CD4-positive, alpha-beta T cell treated with Interleukin-6 for 4 hours (primary cell): ENCODE measurements around the gene MAP3K10.
"Not testable (repeated sequence)": the region's sequence is repeated elsewhere in the genome, so short reads cannot be mapped to it uniquely, and the experiment has no call there.

Source experiments
- DNase-seq: peaks from one replicate; pipeline ENCODE4 v3.0.0-alpha.2; 2020; ENCODE audit warnings: mixed read lengths

Gene MAP3K10

DNA sequence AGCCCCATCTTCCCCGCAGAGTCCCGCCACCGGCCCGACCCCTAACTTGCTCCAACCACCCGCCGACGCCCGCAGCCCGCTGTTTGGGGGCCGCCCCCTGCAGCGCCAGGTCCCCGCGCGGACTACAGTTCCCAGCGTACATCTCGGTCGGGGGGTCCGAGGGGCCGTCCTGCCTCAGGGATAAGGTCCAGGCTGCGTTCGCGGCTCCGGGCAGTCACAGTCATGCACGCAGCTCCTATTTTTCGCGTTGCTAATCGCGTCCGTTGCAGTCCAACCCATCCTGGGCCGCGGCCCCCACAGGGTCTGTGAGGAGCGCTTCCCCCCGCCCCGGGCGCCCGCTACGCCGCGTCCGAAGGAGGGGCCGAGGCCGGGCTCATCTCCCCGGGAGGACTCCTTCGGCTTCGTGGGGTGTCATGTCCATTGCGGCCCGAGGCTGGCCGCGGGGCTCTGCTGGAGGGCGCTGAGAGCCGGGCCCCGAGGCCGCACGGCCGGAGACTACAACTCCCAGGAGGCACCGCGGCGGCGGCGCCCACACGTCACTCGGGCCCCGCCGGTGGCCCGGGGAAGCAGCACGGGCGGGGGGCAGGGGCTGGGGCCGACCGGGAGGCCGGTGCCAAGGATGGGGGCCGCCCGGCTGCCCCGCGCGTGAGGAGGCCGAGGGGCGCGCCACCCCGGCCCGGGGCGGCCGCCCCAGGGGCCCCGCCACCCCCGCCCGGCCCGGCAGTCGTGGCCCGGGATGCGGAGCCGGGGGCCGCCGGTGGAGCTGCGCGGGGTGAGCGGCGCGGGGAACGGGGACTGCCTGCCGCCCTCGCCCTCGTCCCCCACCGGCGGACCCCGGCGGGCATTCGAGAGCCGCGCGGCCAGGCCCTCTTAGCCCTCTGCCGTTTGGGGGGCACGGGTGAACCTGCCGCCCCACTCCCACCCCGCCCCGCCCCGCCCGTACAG, at the start of gene MAP3K10:
TSS of gene MAP3K10 (plus strand) at position 536 of the 945 bp plus-strand sequence. CDS start 606 bp downstream, outside the sequence.
- DNase-seq: peak; percentile 78

DNA sequence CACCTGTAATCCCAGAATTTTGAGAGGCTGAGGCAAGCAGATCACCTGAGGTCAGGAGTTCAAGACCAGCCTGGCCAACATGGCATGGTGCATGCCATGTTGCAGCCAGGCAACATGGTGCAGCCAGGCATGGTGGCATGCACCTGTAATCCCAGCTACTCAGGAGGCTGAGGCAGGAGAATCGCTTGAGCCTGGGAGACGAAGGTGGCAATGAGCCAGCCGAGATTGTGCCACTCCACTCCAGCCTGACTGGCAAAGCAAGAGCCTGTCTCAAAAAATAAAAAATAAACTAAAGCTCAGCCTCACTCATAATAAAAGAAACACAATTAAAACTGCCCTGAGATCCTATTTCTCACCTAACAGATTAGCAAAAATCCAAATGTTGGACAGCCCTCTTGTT, 49.7 kb upstream of the MAP3K10 start:
- no peak for DNase-seq

DNA sequence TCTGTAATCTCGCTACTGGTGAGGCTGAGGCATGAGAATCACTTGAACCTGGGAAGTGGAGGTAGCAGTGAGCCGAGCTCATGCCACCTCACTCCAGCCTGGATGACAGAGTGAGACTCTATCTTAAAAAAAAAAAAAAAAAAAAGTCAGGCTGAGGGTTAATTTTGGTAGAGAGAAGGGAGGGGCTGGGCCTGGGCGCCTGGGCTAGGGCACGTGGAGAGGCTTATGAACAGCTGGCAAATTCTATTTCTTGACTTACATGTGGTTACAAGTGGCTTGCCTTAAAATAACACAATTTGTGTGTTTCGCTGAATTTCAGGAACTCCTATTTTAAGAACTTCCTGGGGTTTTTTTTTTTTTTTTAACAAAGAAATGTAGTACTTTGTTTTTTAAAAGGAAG, 47.6 kb upstream of the MAP3K10 start:
- DNase-seq: peak; percentile 66

DNA sequence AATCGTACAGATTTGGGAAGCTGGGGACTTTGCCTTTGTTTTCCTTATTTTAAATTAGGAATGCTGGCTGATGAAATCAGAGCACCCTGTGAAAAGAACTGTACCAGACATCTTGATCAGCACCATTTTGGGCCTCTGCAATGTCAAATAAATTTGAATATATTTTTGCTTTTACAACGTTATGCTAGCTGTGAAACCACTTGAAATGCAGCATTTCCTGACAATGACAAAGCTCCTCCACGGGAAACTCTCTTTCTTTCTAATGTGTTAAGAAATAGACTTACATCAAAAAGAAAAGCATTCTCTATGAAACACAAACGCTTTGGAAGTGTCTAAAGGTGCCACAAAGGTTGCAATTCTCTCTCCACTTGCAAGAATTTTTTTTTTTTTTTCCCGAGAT, 47.1 kb upstream of the MAP3K10 start:
- DNase-seq: peak; percentile 28

DNA sequence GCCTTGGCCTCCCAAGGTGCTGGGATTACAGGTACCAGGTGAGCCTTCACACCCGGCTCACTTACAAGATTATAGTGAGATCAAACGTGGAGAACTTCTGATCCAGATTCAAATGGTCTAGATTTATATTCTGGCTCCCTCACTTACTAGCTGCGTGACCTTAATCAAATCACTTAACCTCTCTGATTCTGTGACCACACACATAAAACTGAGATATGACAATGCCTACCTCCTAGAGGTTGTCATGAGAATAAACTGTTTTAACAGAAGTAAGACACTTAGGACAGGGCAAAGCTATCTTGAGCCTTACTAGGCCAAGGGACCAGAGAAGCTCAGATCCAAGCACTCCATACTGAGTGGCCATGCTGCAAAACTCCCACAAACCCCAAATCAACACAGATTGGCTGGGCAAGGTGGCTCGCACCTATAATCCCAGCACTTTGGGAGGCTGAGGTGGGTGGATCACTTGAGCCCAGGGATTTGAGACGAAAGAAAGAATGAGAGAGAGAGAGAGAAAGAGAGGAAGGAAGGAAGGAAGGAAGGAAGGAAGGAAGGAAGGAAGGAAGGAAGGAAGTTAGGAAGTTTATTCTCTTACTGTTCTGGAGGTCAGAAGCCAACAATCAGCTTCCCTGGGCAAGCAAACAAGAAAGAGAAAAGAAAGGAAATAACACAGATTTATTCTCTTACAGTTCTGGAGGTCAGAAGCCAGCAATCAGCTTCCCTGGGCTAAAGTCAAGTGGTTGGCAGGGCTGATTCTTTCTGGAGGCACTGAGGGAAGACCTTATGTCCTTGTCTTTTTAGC, 46.1 kb upstream of the MAP3K10 start:
- DNase-seq: no peak

DNA sequence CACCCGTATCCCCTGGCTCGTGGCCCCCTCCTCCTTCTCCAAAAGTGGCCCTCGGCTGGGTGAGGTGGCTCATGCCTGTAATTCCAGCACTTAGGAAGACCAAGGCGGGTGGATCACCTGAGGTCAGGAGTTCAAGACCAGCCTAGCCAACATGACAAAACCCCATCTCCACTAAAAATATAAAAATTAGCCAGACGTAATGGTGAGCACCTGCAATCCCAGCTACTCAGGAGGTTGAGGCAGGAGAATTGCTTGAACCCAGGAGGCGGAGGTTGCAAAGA, 45.5 kb upstream of the MAP3K10 start:
- not testable (repeated sequence) for DNase-seq

DNA sequence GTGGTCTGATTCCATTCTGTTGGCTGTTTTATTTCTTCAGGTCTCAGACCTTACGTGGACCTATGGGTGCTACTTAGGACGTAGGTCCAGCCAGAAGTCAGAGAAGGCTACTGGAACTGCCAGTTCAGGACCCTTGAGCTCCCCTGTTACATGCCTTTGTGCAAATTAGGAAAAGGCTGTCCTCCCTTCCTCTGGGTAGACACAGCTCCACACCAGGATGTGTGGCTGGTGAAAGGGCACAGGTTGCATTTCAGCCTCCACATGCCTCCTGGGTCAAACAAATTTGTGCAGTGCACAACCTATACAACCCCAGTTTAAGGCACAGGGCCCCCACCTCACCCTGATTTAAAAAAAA, 43.9 kb upstream of the MAP3K10 start:
- no peak for DNase-seq

DNA sequence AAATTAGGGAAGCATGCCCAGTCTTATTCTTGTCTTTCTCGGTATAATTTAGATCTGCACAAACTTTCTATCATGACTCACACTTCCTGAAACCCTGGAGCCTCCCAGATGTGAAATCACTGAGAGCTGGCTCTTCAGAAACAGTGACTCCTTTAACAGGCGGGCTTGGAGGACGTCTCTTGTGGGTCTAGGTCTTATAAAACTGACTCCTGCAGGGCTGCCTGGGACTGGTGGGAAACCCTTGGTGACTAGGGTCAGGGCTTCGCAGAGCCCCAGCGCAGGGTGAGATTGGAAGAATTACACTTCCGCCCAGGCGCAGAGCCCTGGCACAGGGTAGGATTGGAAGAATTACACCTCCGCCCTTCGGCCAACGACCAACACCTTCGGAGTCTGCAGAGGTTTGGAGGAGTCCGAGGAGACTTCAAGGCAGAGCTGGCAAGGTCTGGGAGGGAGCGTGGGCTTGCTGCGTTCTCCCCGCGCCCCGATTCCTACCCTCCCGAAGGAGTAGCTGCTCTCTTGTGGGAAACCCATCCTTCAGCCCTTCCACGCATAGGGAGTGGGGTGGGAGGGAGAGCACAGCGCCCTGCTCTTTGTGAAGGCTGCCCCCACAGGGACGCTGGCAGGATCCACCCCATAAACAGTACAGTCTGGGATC, 43.4 kb upstream of the MAP3K10 start:
- DNase-seq: peak; percentile 30

DNA sequence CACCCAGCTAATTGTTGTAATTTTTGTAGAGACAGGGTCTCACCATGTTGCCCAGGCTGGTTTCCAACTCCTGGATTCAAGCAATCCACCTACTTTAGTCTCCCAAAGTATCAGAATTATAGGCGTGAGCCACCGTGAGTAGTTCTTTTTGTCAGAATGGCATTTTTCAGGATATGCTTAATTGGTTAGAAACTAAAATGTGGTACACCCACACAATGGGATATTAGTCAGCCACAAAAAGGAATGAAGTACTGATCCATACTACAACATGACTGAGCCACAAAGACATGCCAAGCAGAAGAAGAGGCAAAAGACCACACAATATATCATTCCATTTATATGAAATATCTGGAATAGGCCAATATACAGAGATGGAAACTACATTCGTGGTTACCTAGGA, 41.7 kb upstream of the MAP3K10 start:
- no peak for DNase-seq

DNA sequence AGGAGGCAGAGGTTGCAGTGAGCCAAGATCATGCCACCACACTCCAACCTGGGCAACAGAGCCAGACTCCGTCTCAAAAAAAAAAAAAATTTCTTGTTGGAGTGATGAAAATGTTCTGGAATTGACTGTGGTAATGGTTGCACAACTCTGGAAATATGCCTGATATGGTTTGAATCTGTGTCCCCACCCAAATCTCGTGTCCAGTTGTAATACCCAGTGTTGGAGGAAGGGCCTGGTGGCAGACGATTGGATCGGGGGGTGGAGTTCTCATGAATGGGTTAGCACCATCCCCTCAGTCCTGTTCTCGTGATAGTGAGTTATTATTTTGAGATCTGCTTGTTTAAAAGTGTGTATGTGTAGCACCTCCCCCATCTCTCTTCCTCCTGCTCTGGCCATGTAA, 41.1 kb upstream of the MAP3K10 start:
- DNase-seq: no peak

DNA sequence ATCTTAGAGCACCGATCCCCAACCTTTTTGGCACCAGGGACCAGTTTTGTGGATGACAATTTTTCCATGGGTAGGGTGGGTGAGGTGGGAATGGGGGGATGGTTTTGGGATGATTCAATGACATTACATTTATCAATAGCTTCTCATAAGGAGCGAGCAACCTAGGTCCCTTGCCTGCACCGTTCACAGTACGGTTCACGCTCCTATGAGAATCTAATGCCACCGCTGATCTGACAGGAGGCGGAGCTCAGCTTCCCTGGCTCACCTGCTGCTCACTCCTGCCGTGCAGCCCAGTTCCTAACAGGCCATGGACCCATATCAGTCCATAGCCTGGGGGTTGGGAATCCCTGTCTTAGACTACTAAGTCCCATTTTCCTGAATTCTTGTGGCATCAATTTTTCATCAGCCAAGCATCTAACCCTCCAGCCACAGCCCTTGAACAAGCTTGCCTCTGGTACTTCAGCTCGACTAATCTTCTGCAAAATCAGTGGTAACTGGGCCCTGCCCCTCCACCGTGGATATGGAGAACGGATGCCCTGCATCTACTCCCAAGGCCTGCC, 37.0 kb upstream of the MAP3K10 start:
- no peak for DNase-seq

DNA sequence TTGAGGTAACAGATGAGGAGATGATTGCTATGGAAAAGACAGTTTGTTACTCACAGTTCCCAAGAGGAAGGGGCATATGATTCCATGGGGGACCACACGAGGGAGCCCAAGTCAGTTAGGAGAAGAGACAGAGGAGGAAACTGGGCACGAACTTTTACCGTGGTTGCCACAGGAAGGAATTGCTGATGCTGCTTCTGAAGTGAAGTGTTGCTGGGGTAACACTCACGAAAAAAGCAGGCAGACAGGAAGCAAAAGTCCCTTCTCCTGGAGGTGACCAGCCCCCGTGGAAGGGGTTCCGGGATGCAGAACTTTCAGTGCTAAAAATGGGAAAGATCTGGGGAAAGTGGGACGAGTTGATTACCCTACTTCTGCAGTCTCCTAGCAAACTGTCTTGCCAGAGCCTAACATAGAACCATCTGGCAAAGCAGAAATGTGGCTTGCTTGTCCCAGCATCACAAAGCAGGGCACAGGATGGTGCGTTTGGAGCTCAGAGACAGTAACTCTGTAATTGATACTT, 35.4 kb upstream of the MAP3K10 start:
- DNase-seq: peak; percentile 15

DNA sequence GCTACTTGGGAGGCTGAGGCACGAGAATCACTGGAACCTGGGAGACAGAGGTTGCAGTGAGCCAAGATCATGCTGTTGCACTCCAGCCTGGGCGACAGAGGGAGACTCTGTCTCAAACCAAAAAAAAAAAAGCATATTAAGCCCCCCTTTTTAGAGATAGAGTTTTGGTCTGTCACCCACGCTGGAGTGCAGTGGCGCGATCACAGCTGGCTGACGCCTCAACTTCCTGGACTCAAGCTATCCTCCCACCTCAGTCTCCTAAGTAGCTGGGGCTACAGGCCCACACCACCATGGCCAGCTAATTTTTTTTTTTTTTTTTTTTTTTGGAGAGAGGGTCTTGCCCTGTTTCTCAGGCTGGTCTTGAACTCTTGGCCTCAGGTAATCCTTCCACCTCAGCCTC, 34.2 kb upstream of the MAP3K10 start:
- no peak for DNase-seq

DNA sequence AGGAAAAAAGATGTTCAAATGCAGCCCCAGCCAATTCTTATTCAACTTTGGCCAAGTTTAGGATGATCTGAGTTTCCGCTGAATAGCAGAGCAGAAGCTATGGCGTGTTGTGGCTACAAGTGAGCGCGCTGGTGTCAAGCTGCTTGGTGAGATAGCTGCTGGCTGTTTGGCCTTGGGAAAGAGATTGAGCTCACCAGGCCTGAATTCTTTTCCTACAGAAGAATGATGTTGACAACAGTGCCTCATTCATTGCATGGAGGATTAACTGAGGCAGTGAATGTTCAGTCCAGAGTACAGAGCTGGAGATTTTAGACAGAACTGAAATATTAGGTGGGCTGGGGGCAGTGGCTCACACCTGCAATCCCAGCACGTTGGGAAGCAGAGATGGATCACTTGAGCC, 31.5 kb upstream of the MAP3K10 start:
- no peak for DNase-seq

DNA sequence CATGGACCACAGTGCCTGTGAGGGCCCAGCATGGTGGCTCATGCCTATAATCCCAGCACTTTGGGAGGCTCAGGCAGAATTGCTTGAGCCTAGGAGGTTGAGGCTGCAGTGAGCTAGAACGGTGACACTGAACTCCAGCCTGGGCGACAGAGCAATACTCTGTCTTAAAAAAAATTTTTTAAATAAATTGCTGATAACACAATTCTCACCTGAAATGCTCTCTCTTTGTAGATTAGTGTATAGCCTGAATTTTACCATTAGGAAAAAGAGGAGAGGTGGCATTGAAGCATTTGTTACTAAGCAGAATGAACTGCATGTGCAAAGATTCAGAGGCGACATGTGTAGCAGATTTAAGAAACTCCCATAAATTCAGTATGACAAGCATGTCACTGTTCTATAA, 29.1 kb upstream of the MAP3K10 start:
- DNase-seq: no peak

DNA sequence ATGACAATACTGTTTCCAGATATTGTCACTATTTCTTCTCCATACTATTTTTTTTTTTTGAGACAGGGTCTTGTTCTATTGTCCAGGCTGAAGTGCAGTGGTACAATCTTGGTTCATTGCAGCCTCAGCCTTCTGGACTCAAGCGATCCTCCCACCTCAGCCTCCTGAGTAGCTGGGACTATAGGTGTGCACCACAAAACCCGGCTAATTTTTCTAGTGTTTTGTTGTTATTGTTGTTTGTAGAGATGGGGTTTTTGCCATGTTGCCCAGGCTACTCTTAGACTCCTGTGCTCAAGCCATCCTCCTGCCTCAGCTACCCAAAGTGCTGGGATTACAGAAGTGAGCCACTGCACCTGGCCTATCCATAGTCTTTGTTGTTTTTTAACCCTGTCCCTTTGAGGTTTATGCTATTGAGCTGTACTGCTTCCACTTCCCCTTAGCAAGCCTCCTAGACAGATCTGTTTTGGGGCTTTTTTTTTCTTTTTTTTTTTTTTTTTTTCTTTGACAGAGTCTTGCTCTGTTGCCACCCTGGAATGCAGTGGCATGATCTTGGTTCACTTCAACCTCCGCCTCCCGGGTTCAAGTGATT, 27.6 kb upstream of the MAP3K10 start:
- no peak for DNase-seq

DNA sequence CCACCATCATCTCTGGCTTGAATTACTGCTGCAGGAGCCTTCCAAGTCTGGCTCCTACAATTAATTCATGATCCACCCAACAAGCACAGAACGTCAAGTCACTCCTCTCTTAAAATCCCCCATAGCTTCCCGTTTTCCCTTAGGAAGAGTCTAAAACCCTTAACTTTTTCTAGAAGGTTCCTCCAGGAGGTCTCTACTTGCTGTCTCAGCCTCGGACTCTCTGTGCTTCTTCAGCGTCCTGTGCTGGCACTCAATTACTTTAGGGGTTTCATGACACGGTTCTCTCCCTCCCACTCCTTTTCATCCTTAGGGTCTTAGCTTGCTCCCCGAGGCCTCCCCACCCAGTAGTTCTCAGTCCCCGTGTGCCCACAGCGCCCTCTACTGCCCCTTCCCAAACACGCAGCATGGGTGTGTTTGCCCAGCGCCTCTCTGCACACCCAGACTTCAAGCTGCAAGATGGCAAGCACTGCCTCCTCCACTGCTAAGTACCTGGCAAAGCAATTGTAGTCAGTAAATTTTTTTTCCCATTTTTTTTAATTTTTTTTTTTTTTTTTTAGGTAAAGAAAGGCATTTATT, 25.8 kb upstream of the MAP3K10 start:
- DNase-seq: peak; percentile 74

DNA sequence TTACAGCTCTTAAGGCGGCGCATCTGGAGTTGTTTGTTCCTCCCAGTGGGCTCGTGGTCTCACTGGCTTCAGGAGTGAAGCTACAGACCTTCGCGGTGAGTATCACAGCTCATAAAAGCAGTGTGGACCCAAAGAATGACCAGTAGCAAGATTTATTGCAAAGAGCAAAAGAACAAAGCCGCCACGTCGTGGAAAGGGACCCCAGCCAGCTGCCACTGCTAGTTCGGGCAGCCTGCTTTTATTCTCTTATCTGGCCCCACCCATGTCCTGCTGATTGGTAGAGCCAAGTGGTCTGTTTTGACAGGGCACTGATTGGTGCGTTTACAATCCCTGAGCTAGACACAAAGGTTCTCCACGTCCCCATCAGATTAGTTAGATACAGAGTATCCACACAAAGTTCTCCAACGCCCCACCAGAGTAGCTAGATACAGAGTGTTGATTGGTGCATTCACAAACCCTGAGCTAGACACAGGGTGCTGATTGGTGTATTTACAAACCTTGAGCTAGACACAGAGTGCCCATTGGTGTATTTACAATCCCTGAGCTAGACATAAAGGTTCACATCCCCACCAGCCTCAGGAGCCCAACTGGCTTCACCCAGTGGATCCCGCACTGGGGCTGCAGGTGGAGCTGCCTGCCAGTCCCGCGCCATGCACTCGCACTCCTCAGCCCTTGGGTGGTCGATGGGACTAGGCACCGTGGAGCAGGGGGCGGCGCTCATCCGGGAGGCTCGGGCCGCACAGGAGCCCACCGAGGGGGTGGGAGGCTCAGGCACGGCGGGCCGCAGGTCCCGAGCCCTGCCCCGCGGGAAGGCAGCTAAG, 21.5 kb upstream of the MAP3K10 start:
- DNase-seq: not testable (repeated sequence)

DNA sequence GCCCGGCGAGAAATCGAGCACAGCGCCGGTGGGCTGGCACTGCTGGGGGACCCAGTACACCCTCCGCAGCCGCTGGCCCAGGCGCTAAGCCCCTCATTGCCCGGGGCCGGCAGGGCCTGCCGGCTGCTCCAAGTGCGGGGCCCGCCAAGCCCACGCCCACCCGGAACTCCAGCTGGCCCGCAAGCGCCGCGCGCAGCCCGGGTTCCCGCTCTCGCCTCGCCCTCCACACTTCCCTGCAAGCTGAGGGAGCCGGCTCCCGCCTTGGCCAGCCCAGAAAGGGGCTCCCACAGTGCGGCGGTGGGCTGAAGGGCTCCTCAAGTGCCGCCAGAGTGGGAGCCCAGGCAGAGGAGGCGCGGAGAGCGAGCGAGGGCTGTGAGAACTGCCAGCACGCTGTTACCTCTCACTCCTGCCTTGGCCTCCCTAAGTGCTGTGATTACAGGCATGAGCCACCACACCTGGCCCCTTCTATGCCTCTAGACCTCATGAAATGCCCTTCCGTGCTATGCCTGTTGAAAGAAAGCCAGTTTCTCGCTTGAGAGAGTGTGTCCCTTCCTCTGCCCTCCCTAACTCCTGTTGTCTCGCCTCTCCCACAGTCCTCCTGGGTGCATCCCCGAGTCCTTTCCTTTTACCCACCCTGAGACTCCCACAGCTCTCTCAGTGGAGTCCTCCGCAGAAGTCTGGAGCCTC, 20.8 kb upstream of the MAP3K10 start:
- DNase-seq: not testable (repeated sequence)

DNA sequence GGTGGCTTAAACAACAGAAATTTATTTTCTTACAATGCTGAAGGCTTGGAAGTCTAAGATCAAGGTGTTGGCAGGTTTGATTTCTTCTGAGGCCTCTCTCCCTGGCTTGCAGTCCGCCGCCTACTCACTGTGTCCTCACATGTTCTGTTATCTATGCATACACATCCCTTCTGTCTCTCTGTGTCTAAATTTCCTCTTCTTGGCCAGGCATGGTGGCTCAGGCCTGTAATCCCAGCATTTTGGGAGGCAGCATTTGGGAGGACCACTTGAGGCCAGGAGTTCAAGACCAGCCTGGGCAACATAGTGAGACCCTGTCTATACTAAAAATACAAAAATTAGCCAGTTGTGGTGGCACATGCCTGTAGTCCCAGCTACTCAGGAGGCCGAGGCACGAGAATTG, 19.9 kb upstream of the MAP3K10 start:
- DNase-seq: not testable (repeated sequence)

DNA sequence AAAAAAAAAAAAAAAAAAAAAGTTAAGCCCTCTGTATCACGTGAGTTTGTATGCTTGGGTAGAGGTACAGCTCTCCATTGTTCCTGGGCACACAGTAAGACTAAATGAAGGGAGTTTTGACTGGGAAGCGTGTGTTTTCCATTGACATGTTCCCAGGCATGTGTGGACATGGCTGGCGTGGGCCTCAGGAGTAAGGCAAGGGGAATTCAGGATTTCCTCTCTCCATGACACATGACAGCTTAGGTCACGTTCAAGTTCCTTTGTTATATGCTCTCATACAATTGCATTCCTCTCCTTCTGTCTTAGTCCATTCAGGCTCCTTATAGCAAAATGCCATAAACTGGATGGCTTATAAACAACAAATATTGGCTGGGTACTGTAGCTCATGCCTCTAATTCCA, 17.1 kb upstream of the MAP3K10 start:
- no peak for DNase-seq
